Measurements from ENCODE around the gene VWC2.

The VWC2 gene

GRCh38 chr7:49783446-49783845 lies 10.0 kb downstream of the VWC2 start:
- DNase-seq (ENCODE audit: low spot score) = no peak

- DNase-seq (ENCODE audit: low spot score) = no peak
Measured at GRCh38 chr7:49787980-49788379, 14.5 kb downstream of the VWC2 start.

- DNase-seq (ENCODE audit: low spot score) = no peak
Measured at GRCh38 chr7:49788455-49789059, 15.1 kb downstream of the VWC2 start.

GRCh38 chr7:49789736-49790135 lies 16.3 kb downstream of the VWC2 start:
- DNase-seq (ENCODE audit: low spot score) = no peak

- no peak for DNase-seq (ENCODE audit: low spot score)
Measured at GRCh38 chr7:49790209-49790608, 16.8 kb downstream of the VWC2 start.

- no peak for DNase-seq (ENCODE audit: low spot score)
Measured at GRCh38 chr7:49791088-49791741, 17.8 kb downstream of the VWC2 start.

- DNase-seq (ENCODE audit: low spot score) = no peak
Measured at GRCh38 chr7:49797987-49798660, 24.7 kb downstream of the VWC2 start.

- no peak for DNase-seq (ENCODE audit: low spot score)
Measured at GRCh38 chr7:49800031-49800430, 26.6 kb downstream of the VWC2 start.

GRCh38 chr7:49802600-49802999 lies 29.2 kb downstream of the VWC2 start:
- no peak for DNase-seq (ENCODE audit: low spot score)

- DNase-seq (ENCODE audit: low spot score) = no peak
Measured at GRCh38 chr7:49803812-49804211, 30.4 kb downstream of the VWC2 start.

- DNase-seq (ENCODE audit: low spot score) = no peak
Measured at GRCh38 chr7:49805371-49806007, 32.1 kb downstream of the VWC2 start.

GRCh38 chr7:49812534-49812933 lies 39.1 kb downstream of the VWC2 start:
- no peak for DNase-seq (ENCODE audit: low spot score)

GRCh38 chr7:49817279-49817678 lies 43.8 kb downstream of the VWC2 start:
- DNase-seq (ENCODE audit: low spot score) = no peak

GRCh38 chr7:49821181-49821580 lies 47.7 kb downstream of the VWC2 start:
- no peak for DNase-seq (ENCODE audit: low spot score)

GRCh38 chr7:49822856-49823255 lies 49.4 kb downstream of the VWC2 start:
- no peak for DNase-seq (ENCODE audit: low spot score)

- DNase-seq (ENCODE audit: low spot score) = no peak
Measured at GRCh38 chr7:49823566-49823965, 50.1 kb downstream of the VWC2 start.

- no peak for DNase-seq (ENCODE audit: low spot score)
Measured at GRCh38 chr7:49839863-49840645, 66.6 kb downstream of the VWC2 start.

GRCh38 chr7:49840751-49841405 lies 67.4 kb downstream of the VWC2 start:
- DNase-seq (ENCODE audit: low spot score) = no peak

GRCh38 chr7:49845626-49846025 lies 72.2 kb downstream of the VWC2 start:
- DNase-seq (ENCODE audit: low spot score) = no peak

GRCh38 chr7:49848211-49848841 lies 74.9 kb downstream of the VWC2 start:
- DNase-seq (ENCODE audit: low spot score) = no peak

GRCh38 chr7:49850921-49851613 lies 77.6 kb downstream of the VWC2 start:
- DNase-seq (ENCODE audit: low spot score) = no peak

Measured in CD4-positive, alpha-beta T cell treated with Interleukin-15 for 4 hours (primary cell).